Heart left ventricle (tissue), 16 donors: ENCODE results near the gene NDUFS8. TPM values are rescaled to one million over a fixed set of nuclear protein-coding genes. Genes with fewer than 3 reads are reported as not detected.

ENCODE experiments used
- ATAC-seq, 4 donors: fragments of 200-7000 bp; cut with Tn5 transposase; one replicate each; pipeline ENCODE4 v1.9.1; 2020 to 2022; ENCODE audit warnings: moderate library complexity in 4 of 4, mild to moderate bottlenecking in 3 of 4, moderate number of reproducible peaks in 1 of 4
- DNase-seq, 5 donors: peaks; one replicate each; pipeline ENCODE4 v3.0.0-alpha.2; 2020
- H3K27ac ChIP-seq, 12 donors: fragments of 200-600 bp; sonication (generic) in 4 of 12; one replicate each; pipeline versions ENCODE4 v1.5.0 to v1.8.0; 2016 to 2022; ENCODE audit warnings: mild to moderate bottlenecking in 2 of 12
- H3K27me3 ChIP-seq, 9 donors: fragments of 200-600 bp; sonication (generic) in 2 of 9; one replicate each; pipeline versions ENCODE4 v1.5.1 to v1.8.0; 2016 to 2022; ENCODE audit warnings: mild to moderate bottlenecking in 3 of 9
- H3K36me3 ChIP-seq, 9 donors: fragments of 200-600 bp; sonication (generic) in 2 of 9; one replicate each; pipeline versions ENCODE4 v1.5.0 to v1.8.0; 2018 to 2022; ENCODE audit warnings: mild to moderate bottlenecking in 2 of 9
- H3K4me1 ChIP-seq, 12 donors: fragments of 200-600 bp; sonication (generic) in 4 of 12; one replicate each; pipeline versions ENCODE4 v1.5.0 to v1.8.0; 2016 to 2022; ENCODE audit warnings: mild to moderate bottlenecking in 3 of 12
- H3K4me3 ChIP-seq, 12 donors: fragments of 200-600 bp; sonication (generic) in 4 of 12; one replicate each; pipeline versions ENCODE4 v1.5.0 to v1.8.0; 2017 to 2022; ENCODE audit warnings: mild to moderate bottlenecking in 9 of 12, moderate library complexity in 4 of 12
- H3K9me3 ChIP-seq, 12 donors: fragments of 200-600 bp; sonication (generic) in 4 of 12; one replicate each; pipeline versions ENCODE4 v1.5.0 to v1.8.0; 2016 to 2022; ENCODE audit warnings: mild to moderate bottlenecking in 1 of 12
- CTCF ChIP-seq, 12 donors: fragments of 200-600 bp; sonication (generic) in 4 of 12; IDR thresholded peaks; one replicate each; pipeline versions ENCODE4 v1.5.0 to v1.8.0; 2018 to 2022; ENCODE audit warnings: antibody characterized with exemption in 12 of 12, mild to moderate bottlenecking in 5 of 12
- POLR2A ChIP-seq, 2 donors: fragments of 450-650 bp; IDR thresholded peaks; one replicate each; pipeline ENCODE4 v1.6.1; 2017; ENCODE audit warnings: antibody characterized with exemption in 2 of 2, mild to moderate bottlenecking in 2 of 2, moderate library complexity in 2 of 2
- WGBS, 4 donors: extraction: QIAGEN DNeasy Blood & Tissue Kit in 2 of 4; methylation state at CpG; one replicate each; pipeline versions ENCODE4 v1.1.5 to v1.1.7; 2013 to 2018; 5-methylcytosine and 5-hydroxymethylcytosine counted together
- intact Hi-C, 10 donors: fragments of 100-400 bp; cut with DNase I; formaldehyde crosslinking; loops; one replicate each; pipeline versions ENCODE4 v1.11.1 to v1.14.2; 2022
- polyA plus RNA-seq, 2 donors: library from polyadenylated mRNA; stranded (reverse); fragments of 200-250 nt; gene quantifications; one replicate each; pipeline ENCODE4 v1.2.3, GENCODE V29; 2013
- total RNA-seq, 9 donors: library from RNA; depleted of rRNA in 2 of 9; stranded (reverse); fragments of >200 nt in 2 of 9; fragmentation: NEBNext Ultra II Directional in 3 of 9; extraction: Animal tissue kit (Norgen Biotek cat#: 25700) in 3 of 9; gene quantifications; one replicate each; pipeline versions ENCODE4 v1.1.0 to v1.2.4, GENCODE V29; 2016 to 2023
- donor health status: ischemic (EF 13 %, LVEDD 7.1; RV severe dilation, severe dysfunction).
- donor health status: healthy with polysubstance abuse.
- donor health status: DM: no; HTN: yes; CAD: no.
- donor health status: DM: no; HTN: no; CAD: no.
- donor health status: ischemic (EF 25% LVEDD 6.9; RV normal size, moderate dysfunction).
- donor health status: ischemic (EF 25% LVEDD 5.7; RV mildly dilated, moderate dysfunction).
- donor health status: healthy.
- donor health status: DM: yes; HTN: yes; CAD: no.
- donor health status: ischemic (EF 35%, LVEDD 5.7; RV mildly dilated, moderate dysfunction).
- donor health status: nonischemic (EF 11% LVEDD 7.7; RV severe dilation, severe dysfunction).
- donor health status: DM: yes; HTN: yes; CAD: no.
- donor health status: PGD.
- donor health status: ischemic (EF 29% LVEDD 5.4; RV normal size, mild dysfunction).
- donor health status: nonischemic (EF 23%, LVEDD 6.1; RV moderate dilation, normal function).

NDUFS8 gene
- total and polyA plus RNA-seq, 11 donors: 262 to 948 (median 365) TPM

GRCh38 chr11:67999201-67999629, 31.3 kb upstream of the NDUFS8 start:
- Histone ChIP-seq H3K27me3 (no peaks in the 10 kb centered on the region), H3K9me3 (no peaks in the 10 kb centered on the region), H3K4me3 (no peak overlapping the region), H3K4me1 (peaks cover 0 to 33% (median 4%) of the 10 kb centered on the region in 12 donors), H3K27ac (no peak overlapping the region), H3K36me3 (peaks cover 0 to 6% (median 0%) of the 10 kb centered on the region in 9 donors)
- intact Hi-C loops: no loop called here
- WGBS, 4 donors: 91 to 98% (median 96%) methylated on average over 13 of the region's 13 CpGs
- no peak for DNase-seq
- no peak for ATAC-seq
- TF ChIP-seq CTCF (IDR thresholded peaks at IDR 0.05) (no peak), POLR2A (IDR thresholded peaks at IDR 0.05) (no peak)

GRCh38 chr11:67999704-68000103, 30.8 kb upstream of the NDUFS8 start:
- TF ChIP-seq POLR2A (IDR thresholded peaks at IDR 0.05) (no peak), CTCF (IDR thresholded peaks at IDR 0.05) (no peak)
- Histone ChIP-seq H3K4me1 (peaks cover 0 to 37% (median 6%) of the 10 kb centered on the region in 12 donors), H3K27ac (no peak overlapping the region), H3K4me3 (no peak overlapping the region), H3K36me3 (peaks cover 0 to 6% (median 0%) of the 10 kb centered on the region in 9 donors), H3K9me3 (no peaks in the 10 kb centered on the region), H3K27me3 (no peaks in the 10 kb centered on the region)
- 87 to 97% (median 93%) methylated on average over 5 of the region's 5 CpGs for WGBS, 4 donors
- no peak for DNase-seq
- ATAC-seq: no peak
- intact Hi-C loops: loop anchor here in 1 of 10 donors (5.0 to 10.0 kb wide), 2 partner anchors 38 to 205 kb away; partner anchors contain the start of gene TCIRG1

GRCh38 chr11:68002575-68002937, 27.9 kb upstream of the NDUFS8 start:
- intact Hi-C loops: loop anchor here in 1 of 10 donors (5.0 to 10.0 kb wide), 2 partner anchors 35 to 202 kb away; partner anchors contain the start of gene TCIRG1
- Histone ChIP-seq H3K9me3 (no peaks in the 10 kb centered on the region), H3K4me1 (peaks cover 0 to 33% (median 7%) of the 10 kb centered on the region in 12 donors), H3K27ac (peak overlapping the region in 3 of 12 donors; percentile 63 to 94 (median 63)), H3K4me3 (peak overlapping the region in 8 of 12 donors; percentile 57 to 86 (median 73)), H3K36me3 (peaks cover 0 to 4% (median 0%) of the 10 kb centered on the region in 9 donors), H3K27me3 (no peaks in the 10 kb centered on the region)
- TF ChIP-seq POLR2A (IDR thresholded peaks at IDR 0.05) (no peak), CTCF (IDR thresholded peaks at IDR 0.05) (no peak)
- 77 to 87% (median 84%) methylated on average over 9 of the region's 9 CpGs for WGBS, 4 donors
- peak in 3 of 4 donors; percentile 1 to 36 (median 5) for ATAC-seq
- DNase-seq: no peak

GRCh38 chr11:68002938-68003845, 27.3 kb upstream of the NDUFS8 start:
- H3K4me3 ChIP-seq: peak overlapping the region; percentile 57 to 86 (median 70)
- peak in 3 of 4 donors; percentile 15 to 29 (median 21) for ATAC-seq
- H3K27ac ChIP-seq: peak overlapping the region in 11 of 12 donors; percentile 53 to 94 (median 72)
- H3K4me1 ChIP-seq: peaks cover 0 to 35% (median 8%) of the 10 kb centered on the region in 12 donors
- H3K36me3 ChIP-seq: peaks cover 0 to 4% (median 0%) of the 10 kb centered on the region in 9 donors
- TF ChIP-seq POLR2A (IDR thresholded peaks at IDR 0.05): no peak
- TF ChIP-seq CTCF (IDR thresholded peaks at IDR 0.05): no peak
- no peaks in the 10 kb centered on the region for H3K9me3 ChIP-seq
- intact Hi-C loops: loop anchor here in 1 of 10 donors (5.0 to 10.0 kb wide), 2 partner anchors 34 to 202 kb away; partner anchors contain the start of gene TCIRG1
- WGBS, 4 donors: 14 to 66% (median 24%) methylated on average over 19 to 86 of the region's 86 CpGs
- peak in 4 of 5 donors; percentile 40 to 78 (median 52) for DNase-seq
- no peaks in the 10 kb centered on the region for H3K27me3 ChIP-seq
